OCI-LY7 (cell line): Measurements from ENCODE around the gene POLRMT. TPM values are rescaled to one million over a fixed set of nuclear protein-coding genes. Genes with fewer than 3 reads are reported as not detected.

Experiments
- BruUV-seq: library from RNA; stranded (reverse); fragments of 400-500 nt; replicated peaks from 2 replicates; lab custom pipeline; 2021; lab: Mats Ljungman, UMichigan
- CTCF ChIA-PET: fragments of 300-600 bp; sonication (Branson Sonifier 250); formaldehyde crosslinking; loops from one replicate; lab custom pipeline; 2022; ENCODE audit warnings: antibody characterized with exemption; ENCODE audit not compliant: unreplicated experiment; lab: Charles Lee
- POLR2A ChIA-PET: fragments of 300-600 bp; sonication (Branson Sonifier 250); formaldehyde crosslinking; loops from one replicate; lab custom pipeline; 2022; ENCODE audit warnings: antibody characterized with exemption; lab: Charles Lee
- DNase-seq: peaks from one replicate; pipeline ENCODE4 v3.0.0-alpha.2; 2015; ENCODE audit warnings: low spot score
- H2AFZ ChIP-seq: fragments of 200-600 bp; sonication (generic), shearing (Covaris generic); 2 replicates; pipeline ENCODE4 v1.6.1; 2014; ENCODE audit warnings: mild to moderate bottlenecking, antibody characterized with exemption, low read length, moderate library complexity
- H3K27ac ChIP-seq: fragments of 200-600 bp; sonication (generic); 2 replicates; pipeline ENCODE4 v1.5.1; 2014; ENCODE audit warnings: mixed run types, low read depth, mild to moderate bottlenecking, moderate library complexity, low read length, inconsistent platforms; ENCODE audit not compliant: poor library complexity, severe bottlenecking
- H3K36me3 ChIP-seq: fragments of 200-600 bp; sonication (generic); 2 replicates; pipeline ENCODE4 v1.6.1; 2014; ENCODE audit warnings: mild to moderate bottlenecking, antibody characterized with exemption, low read length, moderate library complexity, mixed read lengths; ENCODE audit not compliant: insufficient read depth
- H3K4me1 ChIP-seq: fragments of 200-600 bp; sonication (generic); 2 replicates; pipeline ENCODE4 v1.5.1; 2014; ENCODE audit warnings: mild to moderate bottlenecking, low read length; ENCODE audit not compliant: insufficient read depth, poor library complexity, severe bottlenecking
- H3K4me2 ChIP-seq: fragments of 200-600 bp; sonication (generic); 2 replicates; pipeline ENCODE4 v1.6.1; 2014; ENCODE audit warnings: mild to moderate bottlenecking, low read length
- H3K4me3 ChIP-seq: fragments of 200-600 bp; sonication (generic); 2 replicates; pipeline ENCODE4 v1.5.1; 2014; ENCODE audit warnings: mild to moderate bottlenecking, low read depth, low read length; ENCODE audit not compliant: poor library complexity, severe bottlenecking
- H3K79me2 ChIP-seq: fragments of 200-600 bp; sonication (generic); 2 replicates; pipeline ENCODE4 v1.6.1; 2016; ENCODE audit warnings: low read depth, mild to moderate bottlenecking, low read length, moderate library complexity, mixed read lengths; ENCODE audit not compliant: insufficient read depth
- H3K9me2 ChIP-seq: fragments of 200-600 bp; sonication (generic); 2 replicates; pipeline ENCODE4 v1.6.1; 2016; ENCODE audit warnings: mild to moderate bottlenecking, low read length, mixed read lengths; ENCODE audit not compliant: insufficient read depth
- H3K9me3 ChIP-seq: fragments of 200-600 bp; sonication (generic); 2 replicates; pipeline ENCODE4 v1.6.1; 2014; ENCODE audit warnings: mild to moderate bottlenecking, mixed run types, low read length, mixed read lengths
- H4K20me1 ChIP-seq: fragments of 200-600 bp; sonication (generic); 2 replicates; pipeline ENCODE4 v1.6.1; 2014; ENCODE audit warnings: mild to moderate bottlenecking, antibody characterized with exemption, low read length, moderate library complexity, mixed read lengths; ENCODE audit not compliant: insufficient read depth
- EZH2phosphoT487 ChIP-seq: fragments of 200-600 bp; sonication (generic); IDR thresholded peaks from 2 replicates; pipeline ENCODE4 v1.6.1; 2018; ENCODE audit warnings: low read depth, borderline replicate concordance, mild to moderate bottlenecking, mixed run types, antibody characterized with exemption, low read length, moderate library complexity, mixed read lengths
- intact Hi-C: fragments of 100-400 bp; cut with micrococcal nuclease; formaldehyde crosslinking; loops from one replicate; pipeline ENCODE4 v1.10.0; 2022; ENCODE audit not compliant: unreplicated experiment
- total RNA-seq, 2 experiments: library from RNA; depleted of rRNA in 1 of 2; stranded (reverse); fragments of >200 nt in 1 of 2; shearing (Covaris generic) in 1 of 2; gene quantifications; 2 replicates each; pipeline ENCODE4 v1.2.3, GENCODE V29; 2014 to 2022
- TF ChIP-seq, protein P1 (sequence below): fragments of 200-600 bp; sonication (generic); conservative IDR thresholded peaks from 2 replicates; pipeline ENCODE4 v1.5.1; 2014; ENCODE audit warnings: mild to moderate bottlenecking, antibody characterized with exemption, low read length, moderate library complexity, mixed read lengths

POLRMT gene
- total RNA-seq, 2 experiments from 2014 or later = 65.5 to 74.6 TPM

DNA sequence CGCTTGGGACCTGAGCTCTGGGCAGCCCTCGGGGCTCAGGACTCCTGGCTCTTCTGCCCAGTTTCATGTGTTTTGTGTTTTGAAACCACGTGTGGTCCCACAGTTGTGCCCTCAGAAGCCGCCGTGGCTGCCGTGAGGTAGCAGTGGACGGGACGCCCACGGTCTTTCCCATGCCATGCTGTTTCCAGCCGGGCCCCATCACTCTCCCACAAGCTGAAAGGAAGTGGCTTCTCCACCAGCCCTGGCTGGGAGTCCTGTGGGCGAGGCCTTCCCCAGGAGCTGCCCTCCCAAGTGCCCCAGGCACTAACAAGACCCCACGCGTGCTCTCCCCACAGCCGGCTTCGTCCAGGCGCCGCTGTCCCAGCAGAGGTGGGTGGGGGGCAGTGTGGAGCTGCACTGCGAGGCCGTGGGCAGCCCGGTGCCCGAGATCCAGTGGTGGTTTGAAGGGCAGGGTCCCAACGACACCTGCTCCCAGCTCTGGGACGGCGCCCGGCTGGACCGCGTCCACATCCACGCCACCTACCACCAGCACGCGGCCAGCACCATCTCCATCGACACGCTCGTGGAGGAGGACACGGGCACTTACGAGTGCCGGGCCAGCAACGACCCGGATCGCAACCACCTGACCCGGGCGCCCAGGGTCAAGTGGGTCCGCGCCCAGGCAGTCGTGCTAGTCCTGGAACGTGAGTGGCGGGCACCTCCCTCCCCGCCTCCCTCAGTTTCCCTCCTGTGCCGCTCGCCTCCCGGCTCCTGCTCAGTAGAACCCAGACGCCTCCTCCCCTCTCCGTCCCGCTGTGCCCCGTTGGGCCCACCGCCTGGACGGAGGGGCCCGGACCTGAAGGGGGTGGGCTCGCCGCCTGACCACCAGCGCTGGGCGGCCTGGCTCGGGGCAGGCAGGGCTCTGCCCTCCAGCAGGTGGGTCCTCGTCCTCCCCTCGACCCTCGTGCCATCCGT is 55.6 kb downstream of the POLRMT start:
- peaks cover 6% of the 10 kb centered on the region; the same call in 1 of the 2 replicates for H4K20me1 ChIP-seq
- peaks cover 23% of the 10 kb centered on the region for H3K4me1 ChIP-seq
- no peak for DNase-seq
- no peaks in the 10 kb centered on the region for H3K9me3 ChIP-seq
- no peak overlapping the region for H3K4me2 ChIP-seq
- ChIA-PET POLR2A (no interaction called here), CTCF (no interaction called here)
- H3K27ac ChIP-seq = no peak overlapping the region
- intact Hi-C loops = no loop called here
- no peak overlapping the region for H3K4me3 ChIP-seq
- no peak overlapping the region for H2AFZ ChIP-seq
- peaks cover 50% of the 10 kb centered on the region for H3K36me3 ChIP-seq
- peaks cover 50% of the 10 kb centered on the region for H3K79me2 ChIP-seq
- no peak for TF ChIP-seq EZH2phosphoT487
- TF ChIP-seq, protein P1, sequence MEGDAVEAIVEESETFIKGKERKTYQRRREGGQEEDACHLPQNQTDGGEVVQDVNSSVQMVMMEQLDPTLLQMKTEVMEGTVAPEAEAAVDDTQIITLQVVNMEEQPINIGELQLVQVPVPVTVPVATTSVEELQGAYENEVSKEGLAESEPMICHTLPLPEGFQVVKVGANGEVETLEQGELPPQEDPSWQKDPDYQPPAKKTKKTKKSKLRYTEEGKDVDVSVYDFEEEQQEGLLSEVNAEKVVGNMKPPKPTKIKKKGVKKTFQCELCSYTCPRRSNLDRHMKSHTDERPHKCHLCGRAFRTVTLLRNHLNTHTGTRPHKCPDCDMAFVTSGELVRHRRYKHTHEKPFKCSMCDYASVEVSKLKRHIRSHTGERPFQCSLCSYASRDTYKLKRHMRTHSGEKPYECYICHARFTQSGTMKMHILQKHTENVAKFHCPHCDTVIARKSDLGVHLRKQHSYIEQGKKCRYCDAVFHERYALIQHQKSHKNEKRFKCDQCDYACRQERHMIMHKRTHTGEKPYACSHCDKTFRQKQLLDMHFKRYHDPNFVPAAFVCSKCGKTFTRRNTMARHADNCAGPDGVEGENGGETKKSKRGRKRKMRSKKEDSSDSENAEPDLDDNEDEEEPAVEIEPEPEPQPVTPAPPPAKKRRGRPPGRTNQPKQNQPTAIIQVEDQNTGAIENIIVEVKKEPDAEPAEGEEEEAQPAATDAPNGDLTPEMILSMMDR = no peak
- BruUV-seq = no TSS peak
- H3K9me2 ChIP-seq = no peaks in the 10 kb centered on the region

DNA sequence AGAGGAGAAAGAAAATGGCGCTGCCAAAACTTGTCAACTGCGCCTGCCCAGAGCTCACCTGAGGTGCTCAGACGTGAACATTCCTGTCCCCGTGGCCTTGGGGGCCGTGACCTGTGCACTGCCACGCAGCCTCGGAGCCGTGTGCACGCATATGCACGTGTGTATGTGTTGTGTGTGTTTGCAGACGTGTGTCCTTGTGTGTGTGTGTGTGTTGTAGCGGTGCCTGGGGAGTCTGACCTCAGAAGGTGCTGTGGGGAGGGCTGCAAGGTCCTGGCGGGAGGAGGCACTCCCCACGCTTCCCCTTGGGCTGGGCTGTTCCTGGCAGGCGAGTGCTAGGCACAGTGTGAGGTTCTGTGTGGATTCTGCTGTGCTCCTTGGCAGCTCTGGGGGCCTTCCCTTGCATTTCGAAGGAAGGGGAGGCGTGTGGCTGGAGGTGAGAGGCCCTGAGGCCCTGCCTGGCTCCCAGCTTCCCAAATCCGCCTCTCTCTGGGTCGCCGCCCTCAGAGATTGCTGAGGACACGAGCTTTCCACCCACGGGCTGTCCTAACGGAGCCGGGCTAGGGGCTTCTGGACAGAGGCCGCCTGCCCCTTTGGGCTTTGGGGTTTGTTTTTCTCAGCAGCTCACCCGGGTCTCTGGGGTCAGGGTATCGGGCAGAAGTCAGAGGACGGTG is 56.4 kb downstream of the POLRMT start:
- Histone ChIP-seq H3K4me2 (no peak overlapping the region), H4K20me1 (peaks cover 6% of the 10 kb centered on the region; the same call in 1 of the 2 replicates), H3K9me3 (no peaks in the 10 kb centered on the region), H3K4me1 (peaks cover 23% of the 10 kb centered on the region), H2AFZ (no peak overlapping the region), H3K79me2 (peaks cover 53% of the 10 kb centered on the region), H3K9me2 (no peaks in the 10 kb centered on the region), H3K36me3 (peaks cover 48% of the 10 kb centered on the region), H3K27ac (no peak overlapping the region), H3K4me3 (no peak overlapping the region)
- no peak for DNase-seq
- intact Hi-C loops = no loop called here
- ChIA-PET CTCF (no interaction called here), POLR2A (no interaction called here)
- no peak for TF ChIP-seq EZH2phosphoT487
- TF ChIP-seq, protein P1 = no peak
- BruUV-seq = no TSS peak
